ENCODE data around the gene DCHS1. TPM values are rescaled to one million over a fixed set of nuclear protein-coding genes. Genes with fewer than 3 reads are reported as not detected.

DCHS1 gene
- polyA plus RNA-seq, 2 of the 4 experiments (the other 2 are of a cell fraction), result 0.06 TPM

GRCh38 chr11:6620636-6621035 lies 35.0 kb downstream of the DCHS1 start (continued):
- no peak for TF ChIP-seq RCOR1 (IDR thresholded peaks at IDR 0.05; ENCODE audit: low read depth, low read length)
- no peak for TF ChIP-seq RARB (CRISPR knock-in tag; IDR thresholded peaks at IDR 0.05)
- no peak for TF ChIP-seq EHF (CRISPR knock-in tag; IDR thresholded peaks at IDR 0.05)
- no peak for TF ChIP-seq HES2 (IDR thresholded peaks at IDR 0.05)
- TF ChIP-seq HEYL (CRISPR knock-in tag; IDR thresholded peaks at IDR 0.05), result no peak

GRCh38 chr11:6619004-6619745 lies 36.4 kb downstream of the DCHS1 start, which contains the start of gene TPP1:
Gene TPP1 (minus strand): TSS chr11:6619422. CDS start chr11:6619400, 22 bp downstream.
- ATAC-seq (peak; percentile 92 to 99), FAIRE-seq (peak; percentile 98), DNase-seq (ENCODE audit: low read depth in 1 of 2, low spot score in 1 of 2) (peak; percentile 94 to 99)
- WGBS (ENCODE audit: missing lambda C conversion rate), result under 1% methylated on average over 16 of the region's 16 CpGs
- CTCF ChIA-PET, result interaction anchor here (0.6 to 3.0 kb wide), 11 partner anchors 8 to 266 kb away, joined by 3 to 19 read pairs (median 4); partner anchors contain the start of genes ILK, MRPL17 and RRP8
- Histone ChIP-seq H3K27ac (peak within 1 kb of the TSS; percentile 80 to 90), H3K4me2 (peak within 1 kb of the TSS; percentile 88), H3K4me1 (peaks cover 12% of the 10 kb centered on the region; the same call in 2 of the 3 replicates), H3K4me3 (peak within 1 kb of the TSS; percentile 70), H3K9me3 (no peaks in the 10 kb centered on the region)
- POLR2A ChIA-PET, result interaction anchor here (0.6 to 1.5 kb wide), 4 partner anchors 11 to 82 kb away, joined by 3 to 11 read pairs (median 4); partner anchors contain the start of gene MRPL17
- peak; percentile 74; the same call in 1 of the 3 replicates for TF ChIP-seq BCL3 (IDR thresholded peaks at IDR 0.05)
- TF ChIP-seq ELK1 (IDR thresholded peaks at IDR 0.05; ENCODE audit: low read depth, low read length), result no peak
- TF ChIP-seq HOXA7 (CRISPR knock-in tag; IDR thresholded peaks at IDR 0.05), result no peak
- TF ChIP-seq RFX5 (IDR thresholded peaks at IDR 0.05), result peak; percentile 100
- TF ChIP-seq ZFP36 (IDR thresholded peaks at IDR 0.05; ENCODE audit: borderline replicate concordance, partially characterized antibody), result no peak
- no peak for TF ChIP-seq NR3C1 (IDR thresholded peaks at IDR 0.05)
- no peak for TF ChIP-seq EP300 (IDR thresholded peaks at IDR 0.05)
- TF ChIP-seq BHLHE40 (IDR thresholded peaks at IDR 0.05; ENCODE audit: low read depth, low read length), result peak; percentile 10; the same call in 1 of the 2 replicates
- no peak for TF ChIP-seq CBX2 (IDR thresholded peaks at IDR 0.05; ENCODE audit: borderline replicate concordance, low read depth)
- TF ChIP-seq MYC (IDR thresholded peaks at IDR 0.05; ENCODE audit: borderline replicate concordance, low read length), result no peak
- peak; percentile 84 for TF ChIP-seq KDM5A (IDR thresholded peaks at IDR 0.05)
- no peak for TF ChIP-seq HES2 (IDR thresholded peaks at IDR 0.05)
- no peak for TF ChIP-seq RAD21 (conservative IDR thresholded peaks at IDR 0.05 in 1 of 2, IDR thresholded peaks at IDR 0.05 in 1 of 2)
- TF ChIP-seq PBX3 (IDR thresholded peaks at IDR 0.05), result no peak
- no peak for TF ChIP-seq RNF2 (IDR thresholded peaks at IDR 0.05; ENCODE audit: borderline replicate concordance, low read depth)
- TF ChIP-seq HDAC2 (IDR thresholded peaks at IDR 0.05), result no peak
- no peak for TF ChIP-seq HEYL (CRISPR knock-in tag; IDR thresholded peaks at IDR 0.05)
- TF ChIP-seq EHF (CRISPR knock-in tag; IDR thresholded peaks at IDR 0.05), result no peak
- no peak for TF ChIP-seq MAZ (IDR thresholded peaks at IDR 0.05; ENCODE audit: borderline replicate concordance, low read depth, low read length)
- no peak for TF ChIP-seq ATOH8 (CRISPR knock-in tag; IDR thresholded peaks at IDR 0.05; ENCODE audit: low read depth)
- no peak for TF ChIP-seq CHD4 (IDR thresholded peaks at IDR 0.05; ENCODE audit: borderline replicate concordance)
- TF ChIP-seq NPAS2 (CRISPR knock-in tag; IDR thresholded peaks at IDR 0.05; ENCODE audit: borderline replicate concordance), result no peak
- TF ChIP-seq JUN (IDR thresholded peaks at IDR 0.05), result peak; percentile 34 to 77; a peak in 3 of 5 replicates
- no peak for TF ChIP-seq FOSL2 (IDR thresholded peaks at IDR 0.05)
- no peak for TF ChIP-seq FOSL2 (CRISPR knock-in tag; IDR thresholded peaks at IDR 0.05)
- TF ChIP-seq JUNB (IDR thresholded peaks at IDR 0.05), result no peak
- peak; percentile 69 for TF ChIP-seq POLR2A (IDR thresholded peaks at IDR 0.05; ENCODE audit: low read length)
- TF ChIP-seq USF2 (IDR thresholded peaks at IDR 0.05), result peak; percentile 99
- TF ChIP-seq MAX (IDR thresholded peaks at IDR 0.05), result peak; percentile 63; the same call in 1 of the 2 replicates
- no peak for TF ChIP-seq NFE2L2 (conservative IDR thresholded peaks at IDR 0.05; ENCODE audit: low read length)
- no peak for TF ChIP-seq FOSB (CRISPR knock-in tag; IDR thresholded peaks at IDR 0.05)
- TF ChIP-seq RCOR1 (IDR thresholded peaks at IDR 0.05; ENCODE audit: low read depth, low read length), result no peak

Measured in A549 (cell line).